Measurements from ENCODE around the gene LZTFL1.

Gene LZTFL1

DNA sequence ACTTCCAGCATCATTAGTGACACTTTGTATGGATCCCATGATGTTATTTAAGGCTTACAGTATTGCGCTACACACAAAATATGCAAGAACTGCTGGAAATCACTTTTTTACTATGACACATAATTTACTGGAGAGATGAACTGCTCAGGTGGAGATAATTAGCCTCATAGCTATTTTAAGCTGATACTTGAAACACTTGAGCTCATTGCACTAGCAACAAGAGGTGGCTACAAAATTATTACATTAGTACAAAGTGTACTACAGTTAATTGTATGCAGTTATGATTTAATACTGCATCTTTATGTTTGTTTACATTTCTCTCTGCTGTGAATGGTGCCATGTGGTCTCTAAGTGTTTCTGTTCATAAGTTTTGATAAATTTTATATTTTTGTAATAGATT is 6.5 kb upstream of the LZTFL1 start:
- no peak for DNase-seq (ENCODE audit: low spot score)
- TF ChIP-seq, protein P1, sequence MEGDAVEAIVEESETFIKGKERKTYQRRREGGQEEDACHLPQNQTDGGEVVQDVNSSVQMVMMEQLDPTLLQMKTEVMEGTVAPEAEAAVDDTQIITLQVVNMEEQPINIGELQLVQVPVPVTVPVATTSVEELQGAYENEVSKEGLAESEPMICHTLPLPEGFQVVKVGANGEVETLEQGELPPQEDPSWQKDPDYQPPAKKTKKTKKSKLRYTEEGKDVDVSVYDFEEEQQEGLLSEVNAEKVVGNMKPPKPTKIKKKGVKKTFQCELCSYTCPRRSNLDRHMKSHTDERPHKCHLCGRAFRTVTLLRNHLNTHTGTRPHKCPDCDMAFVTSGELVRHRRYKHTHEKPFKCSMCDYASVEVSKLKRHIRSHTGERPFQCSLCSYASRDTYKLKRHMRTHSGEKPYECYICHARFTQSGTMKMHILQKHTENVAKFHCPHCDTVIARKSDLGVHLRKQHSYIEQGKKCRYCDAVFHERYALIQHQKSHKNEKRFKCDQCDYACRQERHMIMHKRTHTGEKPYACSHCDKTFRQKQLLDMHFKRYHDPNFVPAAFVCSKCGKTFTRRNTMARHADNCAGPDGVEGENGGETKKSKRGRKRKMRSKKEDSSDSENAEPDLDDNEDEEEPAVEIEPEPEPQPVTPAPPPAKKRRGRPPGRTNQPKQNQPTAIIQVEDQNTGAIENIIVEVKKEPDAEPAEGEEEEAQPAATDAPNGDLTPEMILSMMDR (IDR thresholded peaks at IDR 0.05; ENCODE audit: extremely low read depth, missing control alignments) = no peak

DNA sequence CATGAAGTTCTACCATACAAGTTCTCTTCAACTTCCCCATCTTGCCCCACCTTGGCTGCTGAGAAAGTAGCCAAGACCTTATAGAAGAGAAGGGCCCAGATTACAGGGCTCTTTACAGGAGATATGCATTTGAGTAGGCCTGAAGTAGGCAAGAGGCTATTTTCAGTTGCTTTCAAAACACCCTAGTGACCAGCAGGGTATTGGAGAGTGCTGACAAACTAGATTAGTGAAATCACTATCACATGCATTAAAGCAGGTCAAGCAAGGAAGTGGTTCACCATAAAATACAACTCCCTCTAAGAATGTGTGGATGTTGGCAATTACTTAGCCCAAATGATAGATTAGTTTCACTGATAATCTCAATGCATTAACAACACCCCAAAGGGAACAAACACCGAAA is 2.7 kb upstream of the LZTFL1 start:
- no peak for DNase-seq (ENCODE audit: low spot score)
- TF ChIP-seq, protein P1 (IDR thresholded peaks at IDR 0.05; ENCODE audit: extremely low read depth, missing control alignments) = no peak

DNA sequence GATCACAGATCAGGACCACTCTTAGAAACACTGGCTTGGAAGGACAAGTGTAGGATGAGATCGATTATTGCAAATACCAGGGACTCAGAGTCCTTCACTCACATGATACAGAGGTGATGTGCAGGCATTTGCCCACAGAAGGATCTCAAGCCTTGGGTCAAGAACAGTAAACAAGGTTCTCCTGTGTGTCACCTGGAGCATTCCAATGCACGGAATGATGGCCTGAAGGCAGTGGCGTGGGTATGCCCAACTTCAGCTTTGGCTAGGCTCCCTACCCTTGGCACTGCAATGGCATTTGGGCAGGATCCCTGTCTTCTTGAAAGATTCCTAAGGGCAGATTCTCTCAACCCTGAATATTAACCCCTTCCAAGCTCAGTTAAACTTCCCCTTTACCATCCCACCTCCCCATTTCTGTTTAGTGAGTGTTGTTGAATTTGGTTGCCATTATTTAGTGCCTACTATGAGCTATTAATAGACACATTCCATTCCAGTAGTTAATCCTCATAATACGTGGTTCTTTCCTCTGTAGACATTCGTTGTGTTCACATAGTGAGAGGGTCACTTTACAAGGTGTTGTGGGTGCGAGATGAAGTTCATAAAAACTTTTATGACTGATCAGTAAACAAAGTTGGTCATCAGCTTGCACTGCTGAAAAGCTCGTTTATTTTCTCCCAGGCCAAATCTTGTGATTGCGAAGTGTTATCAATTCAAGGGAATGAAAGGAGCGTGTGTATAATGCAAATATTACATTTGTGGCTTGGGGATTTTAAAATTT is 1.1 kb upstream of the LZTFL1 start:
- no peak for DNase-seq (ENCODE audit: low spot score)
- TF ChIP-seq, protein P1 (IDR thresholded peaks at IDR 0.05; ENCODE audit: extremely low read depth, missing control alignments) = no peak

DNA sequence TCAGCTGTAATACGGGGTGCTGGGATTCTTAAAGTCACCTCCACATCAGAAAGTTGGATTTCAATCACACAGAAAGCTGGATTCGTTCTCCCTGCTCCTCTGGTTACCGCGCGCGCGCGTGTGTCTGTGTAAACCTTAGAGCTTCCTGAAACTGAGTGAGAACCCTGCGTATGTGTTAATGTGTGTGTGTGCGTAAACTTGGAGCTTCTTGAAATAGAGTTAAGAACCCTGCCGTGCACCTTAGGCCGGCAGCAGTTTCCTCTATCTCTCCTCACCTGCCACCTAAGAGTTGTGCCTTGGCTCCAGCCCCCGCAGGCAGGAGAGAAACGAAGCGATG is 531 bp downstream of the LZTFL1 start:
- no peak for DNase-seq (ENCODE audit: low spot score)
- TF ChIP-seq, protein P1 (IDR thresholded peaks at IDR 0.05; ENCODE audit: extremely low read depth, missing control alignments) = no peak

DNA sequence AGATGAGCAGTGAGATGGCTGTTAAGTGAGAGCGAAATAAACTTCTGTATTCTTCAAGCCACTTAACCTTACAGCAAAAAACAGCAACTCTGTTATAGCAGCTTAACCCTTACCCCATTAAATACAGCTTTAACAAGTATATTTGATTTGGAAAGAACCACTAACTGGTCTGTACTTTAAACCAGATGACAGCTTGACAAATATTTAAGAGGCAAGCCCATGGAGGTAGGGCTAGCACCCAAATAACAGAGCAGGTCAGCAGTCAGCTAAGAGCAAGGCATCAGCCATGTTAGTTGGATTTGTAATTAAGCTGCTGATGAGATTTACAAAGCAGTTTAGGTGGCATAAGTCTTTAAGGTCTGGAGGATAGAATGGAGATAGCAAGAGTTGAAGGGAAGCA is 3.5 kb downstream of the LZTFL1 start:
- no peak for DNase-seq (ENCODE audit: low spot score)
- TF ChIP-seq, protein P1 (IDR thresholded peaks at IDR 0.05; ENCODE audit: extremely low read depth, missing control alignments) = no peak

DNA sequence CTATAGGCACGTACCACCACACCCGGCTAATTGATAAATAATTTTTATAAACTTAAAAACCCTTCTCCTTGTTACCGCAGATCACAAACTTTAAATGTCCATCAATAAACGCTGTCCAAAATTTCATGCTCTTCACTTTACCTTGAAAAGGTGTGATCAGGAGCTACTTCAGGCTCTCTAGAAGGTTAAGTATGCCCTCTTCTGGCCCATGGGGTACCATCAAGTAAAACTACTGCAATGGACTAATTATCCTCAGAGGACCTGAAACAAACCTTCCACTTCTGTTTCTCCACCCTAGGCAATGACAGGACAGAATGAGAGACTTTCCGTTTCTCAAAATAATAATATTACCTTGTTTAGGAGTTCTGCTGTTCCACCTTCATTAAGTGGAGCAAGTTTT is 9.2 kb downstream of the LZTFL1 start:
- no peak for DNase-seq (ENCODE audit: low spot score)
- TF ChIP-seq, protein P1 (IDR thresholded peaks at IDR 0.05; ENCODE audit: extremely low read depth, missing control alignments) = peak; percentile 14

DNA sequence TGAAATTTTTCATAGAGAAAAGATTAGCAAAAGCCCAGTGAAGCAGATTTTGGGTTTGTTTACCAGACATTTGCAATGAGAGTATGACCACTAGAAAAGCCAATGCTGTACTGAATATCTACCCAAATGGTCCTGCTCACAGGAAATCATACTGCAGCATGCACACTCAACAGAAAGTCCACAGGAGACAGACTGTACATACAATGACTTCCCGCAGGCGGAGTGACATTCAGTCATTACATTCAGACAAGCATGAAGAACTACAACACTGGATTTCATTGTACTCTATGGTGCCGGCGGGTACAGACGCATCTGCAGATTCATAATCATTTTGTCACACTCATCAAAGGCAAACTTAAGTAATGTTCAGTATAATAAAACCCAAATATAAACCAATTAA is 11.8 kb downstream of the LZTFL1 start:
- TF ChIP-seq, protein P1 (IDR thresholded peaks at IDR 0.05; ENCODE audit: extremely low read depth, missing control alignments) = no peak
- DNase-seq (ENCODE audit: low spot score) = no peak

Measured in GM20000 (cell line).